AG09309 (cell line): ENCODE data around the gene C8G.

ENCODE experiments used
- DNase-seq: peaks from one replicate; pipeline ENCODE4 v3.0.0-alpha.2; 2010; ENCODE audit warnings: low read depth
- H3K4me3 ChIP-seq: 2 replicates; pipeline ENCODE4 v1.5.1; 2011; ENCODE audit warnings: mild to moderate bottlenecking, low read depth, low read length, moderate library complexity; ENCODE audit not compliant: control insufficient read depth
- TF ChIP-seq, protein P1 (sequence below): IDR thresholded peaks from 2 replicates; pipeline ENCODE4 v1.5.1; 2011; ENCODE audit warnings: mild to moderate bottlenecking, low read depth, low read length, inconsistent platforms; ENCODE audit not compliant: insufficient read depth, control insufficient read depth; ENCODE audit errors: missing control alignments

Gene C8G

GRCh38 chr9:136972335-136972734 is 27.3 kb downstream of the C8G start:
- no peak overlapping the region for H3K4me3 ChIP-seq
- TF ChIP-seq, protein P1, sequence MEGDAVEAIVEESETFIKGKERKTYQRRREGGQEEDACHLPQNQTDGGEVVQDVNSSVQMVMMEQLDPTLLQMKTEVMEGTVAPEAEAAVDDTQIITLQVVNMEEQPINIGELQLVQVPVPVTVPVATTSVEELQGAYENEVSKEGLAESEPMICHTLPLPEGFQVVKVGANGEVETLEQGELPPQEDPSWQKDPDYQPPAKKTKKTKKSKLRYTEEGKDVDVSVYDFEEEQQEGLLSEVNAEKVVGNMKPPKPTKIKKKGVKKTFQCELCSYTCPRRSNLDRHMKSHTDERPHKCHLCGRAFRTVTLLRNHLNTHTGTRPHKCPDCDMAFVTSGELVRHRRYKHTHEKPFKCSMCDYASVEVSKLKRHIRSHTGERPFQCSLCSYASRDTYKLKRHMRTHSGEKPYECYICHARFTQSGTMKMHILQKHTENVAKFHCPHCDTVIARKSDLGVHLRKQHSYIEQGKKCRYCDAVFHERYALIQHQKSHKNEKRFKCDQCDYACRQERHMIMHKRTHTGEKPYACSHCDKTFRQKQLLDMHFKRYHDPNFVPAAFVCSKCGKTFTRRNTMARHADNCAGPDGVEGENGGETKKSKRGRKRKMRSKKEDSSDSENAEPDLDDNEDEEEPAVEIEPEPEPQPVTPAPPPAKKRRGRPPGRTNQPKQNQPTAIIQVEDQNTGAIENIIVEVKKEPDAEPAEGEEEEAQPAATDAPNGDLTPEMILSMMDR, result no peak
- no peak for DNase-seq

GRCh38 chr9:136972743-136973142 is 27.7 kb downstream of the C8G start:
- no peak overlapping the region for H3K4me3 ChIP-seq
- TF ChIP-seq, protein P1, result no peak
- DNase-seq, result no peak

GRCh38 chr9:136973618-136974617 is 28.9 kb downstream of the C8G start:
- TF ChIP-seq, protein P1, result no peak
- H3K4me3 ChIP-seq, result no peak overlapping the region
- no peak for DNase-seq

GRCh38 chr9:136974817-136975535 is 29.9 kb downstream of the C8G start:
- no peak overlapping the region for H3K4me3 ChIP-seq
- DNase-seq, result no peak
- TF ChIP-seq, protein P1, result no peak

- H3K4me3 ChIP-seq, result no peak overlapping the region
- DNase-seq, result no peak
- TF ChIP-seq, protein P1, result no peak
Measured at GRCh38 chr9:136975644-136976043, 30.6 kb downstream of the C8G start.

- H3K4me3 ChIP-seq, result peak within 1 kb of the TSS; percentile 42
- DNase-seq, result no peak
- TF ChIP-seq, protein P1, result no peak
Measured at GRCh38 chr9:136977223-136977622, 32.2 kb downstream of the C8G start, which contains the start of gene PTGDS. Gene PTGDS (plus strand): TSS chr9:136977504. CDS start chr9:136977579, 75 bp downstream.
